Omental fat pad (tissue), 4 donors: ENCODE measurements around the gene GLOD5. TPM values are rescaled to one million over a fixed set of nuclear protein-coding genes. Genes with fewer than 3 reads are reported as not detected.

Experiments
- ATAC-seq: fragments of 150-250 bp; one replicate; pipeline ENCODE4 v1.9.1; 2016; ENCODE audit warnings: mild to moderate bottlenecking, moderate library complexity; ENCODE audit not compliant: low FRiP score
- DNase-seq: peaks from one replicate; pipeline ENCODE4 v3.0.0-alpha.2; 2019; ENCODE audit warnings: low spot score
- total RNA-seq, 4 donors: library from RNA; depleted of rRNA; stranded (reverse); fragments of >200 nt; gene quantifications; one replicate each; pipeline ENCODE4 v1.1.0, GENCODE V29; 2016
- TF ChIP-seq, protein P1 (sequence below), 3 donors: fragments of 450-650 bp; IDR thresholded peaks; one replicate each; pipeline ENCODE4 v1.5.1; 2016 to 2017; ENCODE audit warnings: antibody characterized with exemption in 3 of 3, mild to moderate bottlenecking in 3 of 3, moderate library complexity in 2 of 3

Gene GLOD5
- total RNA-seq, 4 donors from 2014 or later = not detected

DNA sequence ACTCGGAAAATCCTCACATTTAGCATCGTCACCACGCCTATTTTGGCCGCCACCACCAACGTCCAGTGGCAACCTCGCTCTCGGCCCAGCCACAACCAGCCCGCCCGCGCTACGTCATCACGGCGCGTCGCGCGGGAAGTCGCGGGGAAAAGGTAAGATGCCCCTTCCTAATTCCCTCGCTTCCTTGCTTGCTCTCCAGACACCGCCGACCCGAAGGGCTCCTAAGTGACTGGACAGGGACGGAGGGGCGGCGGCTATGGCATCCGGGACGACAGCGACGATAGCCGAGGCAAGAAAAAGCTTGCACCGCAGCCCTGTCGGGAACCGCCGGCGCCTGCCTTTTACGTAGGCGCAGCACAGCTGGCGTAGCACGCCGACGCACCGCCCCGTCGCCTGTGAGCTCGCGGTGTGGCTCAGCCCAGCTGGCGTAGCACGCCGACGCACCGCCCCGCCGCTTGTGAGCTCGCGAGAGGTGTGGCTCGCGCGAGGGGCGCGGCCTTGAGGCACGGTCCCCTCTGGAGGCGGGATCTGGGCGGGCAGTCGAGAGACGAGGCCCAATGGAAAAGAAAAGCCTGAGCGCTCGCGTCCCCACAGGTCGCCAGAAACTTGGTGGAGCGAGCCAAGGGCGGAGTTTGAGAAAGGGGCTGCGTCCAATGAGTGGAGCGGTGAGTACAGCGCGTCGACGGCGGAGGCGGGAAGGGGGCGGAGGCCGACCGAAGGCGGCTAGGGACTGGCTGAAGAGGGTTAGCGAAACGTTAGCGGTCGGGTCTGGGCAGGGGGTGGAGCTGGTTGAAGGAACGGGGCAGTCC, 39.9 kb downstream of the GLOD5 start, which contains the start of gene HDAC6:
Gene HDAC6 (plus strand): TSS at position 788 of the 809 bp plus-strand sequence. CDS start 626 bp downstream, outside the sequence.
- ATAC-seq (peak; percentile 94), DNase-seq (peak; percentile 66)
- TF ChIP-seq, protein P1, sequence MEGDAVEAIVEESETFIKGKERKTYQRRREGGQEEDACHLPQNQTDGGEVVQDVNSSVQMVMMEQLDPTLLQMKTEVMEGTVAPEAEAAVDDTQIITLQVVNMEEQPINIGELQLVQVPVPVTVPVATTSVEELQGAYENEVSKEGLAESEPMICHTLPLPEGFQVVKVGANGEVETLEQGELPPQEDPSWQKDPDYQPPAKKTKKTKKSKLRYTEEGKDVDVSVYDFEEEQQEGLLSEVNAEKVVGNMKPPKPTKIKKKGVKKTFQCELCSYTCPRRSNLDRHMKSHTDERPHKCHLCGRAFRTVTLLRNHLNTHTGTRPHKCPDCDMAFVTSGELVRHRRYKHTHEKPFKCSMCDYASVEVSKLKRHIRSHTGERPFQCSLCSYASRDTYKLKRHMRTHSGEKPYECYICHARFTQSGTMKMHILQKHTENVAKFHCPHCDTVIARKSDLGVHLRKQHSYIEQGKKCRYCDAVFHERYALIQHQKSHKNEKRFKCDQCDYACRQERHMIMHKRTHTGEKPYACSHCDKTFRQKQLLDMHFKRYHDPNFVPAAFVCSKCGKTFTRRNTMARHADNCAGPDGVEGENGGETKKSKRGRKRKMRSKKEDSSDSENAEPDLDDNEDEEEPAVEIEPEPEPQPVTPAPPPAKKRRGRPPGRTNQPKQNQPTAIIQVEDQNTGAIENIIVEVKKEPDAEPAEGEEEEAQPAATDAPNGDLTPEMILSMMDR (IDR thresholded peaks at IDR 0.05) = no peak

DNA sequence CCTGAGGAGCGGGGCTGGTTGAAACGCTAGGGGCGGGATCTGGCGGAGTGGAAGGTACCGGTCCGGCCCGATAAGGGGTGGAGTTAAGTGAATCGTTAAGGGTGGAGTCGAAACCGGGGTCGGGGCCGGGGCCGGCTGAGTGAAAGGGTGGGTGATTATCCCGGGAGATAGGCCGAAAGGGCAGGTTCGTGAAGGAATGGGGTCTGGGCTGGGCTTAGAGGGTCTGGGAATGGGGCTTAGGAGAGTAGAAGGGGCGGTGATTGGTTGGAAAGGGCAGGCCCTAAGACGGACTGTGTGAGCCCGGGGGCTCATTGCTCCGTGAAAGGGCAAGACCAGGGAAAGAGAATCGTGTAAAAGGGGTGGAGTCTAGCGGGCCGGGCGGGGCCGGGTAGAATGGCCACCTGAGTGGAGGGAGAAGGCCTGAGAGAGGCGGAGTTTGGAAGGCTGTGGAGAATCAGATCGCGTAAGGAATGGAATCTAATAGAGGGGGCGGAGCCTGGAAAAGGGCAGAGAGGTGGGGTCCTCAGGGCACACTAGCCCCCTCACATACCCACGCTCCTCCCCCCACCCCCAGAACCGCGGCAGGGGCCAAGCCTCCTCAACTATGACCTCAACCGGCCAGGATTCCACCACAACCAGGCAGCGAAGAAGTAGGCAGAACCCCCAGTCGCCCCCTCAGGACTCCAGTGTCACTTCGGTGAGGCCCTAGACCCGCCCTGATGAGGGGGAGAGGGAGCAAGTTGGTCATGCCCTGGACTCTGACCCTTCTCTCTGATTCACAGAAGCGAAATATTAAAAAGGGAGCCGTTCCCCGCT, 40.8 kb downstream of the GLOD5 start:
- DNase-seq (peak; percentile 47), ATAC-seq (peak; percentile 70)
- TF ChIP-seq, protein P1 (IDR thresholded peaks at IDR 0.05) = no peak

DNA sequence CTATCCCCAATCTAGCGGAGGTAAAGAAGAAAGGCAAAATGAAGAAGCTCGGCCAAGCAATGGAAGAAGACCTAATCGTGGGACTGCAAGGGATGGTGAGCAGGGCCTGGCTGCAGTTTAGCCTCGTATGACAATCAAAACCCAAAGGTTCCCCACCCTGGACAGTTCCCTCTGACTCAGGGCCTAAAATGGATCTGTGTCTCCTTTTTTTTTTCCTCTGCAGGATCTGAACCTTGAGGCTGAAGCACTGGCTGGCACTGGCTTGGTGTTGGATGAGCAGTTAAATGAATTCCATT, 41.3 kb downstream of the GLOD5 start:
- TF ChIP-seq, protein P1 (IDR thresholded peaks at IDR 0.05) = no peak
- DNase-seq (no peak), ATAC-seq (no peak)

DNA sequence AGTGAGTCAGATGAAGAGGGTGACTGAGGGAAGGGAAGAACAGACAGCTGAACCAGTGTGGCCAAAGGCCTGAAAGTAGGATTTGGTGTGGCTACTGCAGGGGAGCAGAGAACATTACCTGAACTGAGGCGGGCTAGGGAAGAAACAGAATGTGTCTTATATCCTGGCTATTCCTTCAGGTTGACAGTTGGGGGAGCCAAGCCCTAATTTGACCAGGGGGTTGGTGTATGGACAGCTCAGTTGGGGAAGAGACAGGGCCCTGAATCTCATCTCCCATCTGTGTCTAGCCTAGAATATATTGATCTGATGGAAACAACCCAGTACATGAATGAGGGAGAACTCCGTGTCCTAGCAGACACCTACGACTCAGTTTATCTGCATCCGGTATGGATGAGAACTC, 44.5 kb downstream of the GLOD5 start:
- no peak for ATAC-seq
- TF ChIP-seq, protein P1 (IDR thresholded peaks at IDR 0.05) = no peak
- DNase-seq = no peak

DNA sequence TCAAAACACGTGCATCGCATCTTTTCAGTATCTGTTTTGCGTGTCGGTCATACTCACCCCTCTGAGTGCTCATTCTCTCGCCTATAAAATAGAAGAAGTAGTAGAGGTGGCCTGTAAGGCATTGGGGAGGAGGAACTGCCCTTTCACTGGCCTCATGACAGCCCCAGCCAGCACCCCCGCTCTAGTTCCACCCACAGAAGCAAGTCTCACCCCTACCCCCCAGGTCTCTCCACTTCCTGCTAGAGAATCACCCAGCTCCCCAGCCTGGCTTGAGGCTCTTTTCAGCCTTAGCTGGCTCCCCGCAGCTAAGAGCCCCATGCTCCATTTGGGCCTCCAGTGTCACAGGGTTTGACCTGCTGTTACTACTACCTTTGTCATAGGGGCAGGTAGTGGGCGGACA, 52.1 kb downstream of the GLOD5 start:
- ATAC-seq (no peak), DNase-seq (no peak)
- TF ChIP-seq, protein P1 (IDR thresholded peaks at IDR 0.05) = no peak

DNA sequence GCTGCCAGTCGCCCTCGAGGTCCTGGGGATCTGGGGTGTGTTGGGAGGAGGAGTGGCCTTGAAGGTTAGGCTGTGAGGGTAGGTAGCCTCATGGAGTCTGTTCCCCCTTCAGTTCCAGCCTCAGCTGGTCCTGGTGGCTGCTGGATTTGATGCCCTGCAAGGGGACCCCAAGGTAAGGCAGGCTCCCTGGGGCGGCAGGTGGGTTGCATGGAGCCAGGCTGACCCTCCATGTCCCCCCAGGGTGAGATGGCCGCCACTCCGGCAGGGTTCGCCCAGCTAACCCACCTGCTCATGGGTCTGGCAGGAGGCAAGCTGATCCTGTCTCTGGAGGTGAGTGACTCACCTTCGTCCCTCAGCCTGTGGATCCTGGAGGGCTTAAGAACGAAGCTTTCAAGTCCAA, 53.2 kb downstream of the GLOD5 start:
- TF ChIP-seq, protein P1 (IDR thresholded peaks at IDR 0.05) = no peak
- DNase-seq (no peak), ATAC-seq (no peak)
